Panc1 (cell line): ENCODE measurements around the gene SLC3A2. TPM values are rescaled to one million over a fixed set of nuclear protein-coding genes. Genes with fewer than 3 reads are reported as not detected.

Source experiments
- ATAC-seq: fragments of 200-7000 bp; cut with Tn5 transposase; 2 replicates; pipeline ENCODE4 v1.9.1; 2020; ENCODE audit warnings: mild to moderate bottlenecking, moderate library complexity
- BruUV-seq: library from RNA; stranded (reverse); fragments of 400-500 nt; replicated peaks from 2 replicates; lab custom pipeline; 2021; lab: Mats Ljungman, UMichigan
- CTCF ChIA-PET: fragments of 300-600 bp; sonication (Branson Sonifier 250); formaldehyde crosslinking; loops from one replicate; lab custom pipeline; 2022; ENCODE audit warnings: antibody characterized with exemption; lab: Charles Lee
- POLR2A ChIA-PET: fragments of 300-600 bp; sonication (Branson Sonifier 250); formaldehyde crosslinking; loops from one replicate; lab custom pipeline; 2022; ENCODE audit warnings: antibody characterized with exemption; lab: Charles Lee
- DNase-seq: peaks from one replicate; pipeline ENCODE4 v3.0.0-alpha.2; 2010; ENCODE audit warnings: low read depth, low spot score
- H3K27ac ChIP-seq: 2 replicates; pipeline ENCODE4 v1.5.1; 2011; ENCODE audit warnings: mild to moderate bottlenecking, low read length, inconsistent platforms
- H3K27me3 ChIP-seq: fragments of 200-500 bp; sonication (Bioruptor generic); 2 replicates; pipeline ENCODE4 v1.6.0; 2014; ENCODE audit warnings: low read length, inconsistent platforms; ENCODE audit not compliant: control insufficient read depth, insufficient read depth
- H3K36me3 ChIP-seq: fragments of 200-500 bp; sonication (Bioruptor generic); 2 replicates; pipeline ENCODE4 v1.5.1; 2014; ENCODE audit warnings: inconsistent platforms, mild to moderate bottlenecking, low read length, moderate library complexity; ENCODE audit not compliant: control insufficient read depth, insufficient read depth
- H3K4me1 ChIP-seq: 2 replicates; pipeline ENCODE4 v1.5.1; 2011; ENCODE audit warnings: inconsistent platforms, mild to moderate bottlenecking, low read length, moderate library complexity; ENCODE audit not compliant: control insufficient read depth, insufficient read depth
- H3K4me3 ChIP-seq, 2 experiments: 2 replicates each; pipeline ENCODE4 v1.5.1; 2011 to 2012; ENCODE audit warnings: low read depth in 2 of 2, low read length in 2 of 2, mild to moderate bottlenecking in 2 of 2, inconsistent platforms in 1 of 2, moderate library complexity in 1 of 2
- H3K9me3 ChIP-seq: fragments of 200-500 bp; sonication (Bioruptor generic); 2 replicates; pipeline ENCODE4 v1.5.1; 2014; ENCODE audit warnings: low read depth, mild to moderate bottlenecking, inconsistent platforms, low read length, moderate library complexity; ENCODE audit not compliant: control insufficient read depth, insufficient read depth
- POLR2AphosphoS5 ChIP-seq: IDR thresholded peaks from 2 replicates; pipeline ENCODE4 v1.6.1; 2012; ENCODE audit warnings: mild to moderate bottlenecking, low read depth, low read length, moderate library complexity
- SIN3A ChIP-seq: IDR thresholded peaks from 2 replicates; pipeline ENCODE4 v1.6.1; 2012; ENCODE audit warnings: low read depth, mild to moderate bottlenecking, low read length, moderate library complexity, borderline replicate concordance; ENCODE audit not compliant: insufficient read depth
- TCF7L2 ChIP-seq: IDR thresholded peaks from 2 replicates; pipeline ENCODE4 v1.6.1; 2011; ENCODE audit warnings: mild to moderate bottlenecking, low read depth, low read length, inconsistent platforms
- in situ Hi-C: cut with HindIII; loops from 2 replicates; pipeline ENCODE4 v1.10.0; 2016; ENCODE audit warnings: low sequenced_read_pairs, low pct_unique_long_range_greater_than_20kb
- intact Hi-C: fragments of 100-400 bp; cut with micrococcal nuclease; formaldehyde crosslinking; loops from one replicate; pipeline ENCODE4 v1.10.0; 2022; ENCODE audit not compliant: unreplicated experiment
- total RNA-seq: library from RNA; stranded (reverse); gene quantifications from one replicate; pipeline ENCODE4 v1.2.1, GENCODE V29; 2021; ENCODE audit not compliant: unreplicated experiment
- TF ChIP-seq, protein P1 (sequence below): fragments of 450-650 bp; IDR thresholded peaks from 2 replicates; pipeline ENCODE4 v1.5.1; 2017; ENCODE audit warnings: mild to moderate bottlenecking
- TF ChIP-seq, protein P2 (sequence below), 2 experiments: IDR thresholded peaks; 2 replicates each; pipeline ENCODE4 v1.6.1; 2011 to 2012; ENCODE audit warnings: low read depth in 2 of 2, control low read depth in 1 of 2, low read length in 1 of 2, mild to moderate bottlenecking in 1 of 2, moderate library complexity in 1 of 2; ENCODE audit not compliant: insufficient read depth in 1 of 2

SLC3A2 gene
- total RNA-seq, 1 experiment from 2014 or later, result 184 TPM

DNA sequence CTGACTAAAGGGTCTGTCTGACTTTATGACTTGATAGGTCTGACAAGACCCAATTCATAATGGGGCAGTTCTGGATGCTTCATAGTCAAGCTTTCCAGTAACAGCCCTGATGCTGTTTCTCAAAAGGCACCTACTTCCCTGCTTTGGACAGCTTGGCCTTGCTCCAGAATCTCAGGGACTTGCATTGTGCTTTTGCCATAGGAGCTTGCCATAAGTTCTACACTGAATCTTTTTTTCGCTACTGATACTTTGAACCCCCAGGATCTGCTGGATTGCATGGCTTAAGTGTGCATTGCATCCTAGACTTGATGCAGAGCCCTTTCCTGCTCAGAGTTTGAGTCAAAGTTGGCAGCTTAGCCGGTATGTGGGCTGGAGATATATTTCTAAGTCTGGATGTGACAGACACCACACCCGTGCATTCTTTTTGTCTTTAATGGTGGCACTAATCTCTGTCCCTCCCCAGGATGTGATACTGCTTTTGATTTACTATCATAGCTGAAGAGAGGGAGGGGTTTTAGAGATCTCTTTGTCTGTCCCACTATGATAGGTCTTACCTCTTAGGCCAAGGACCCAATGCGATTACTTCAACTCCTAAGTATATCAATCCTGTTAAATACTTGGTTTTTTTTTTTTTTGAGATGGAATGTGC lies 16.9 kb upstream of the SLC3A2 start:
- Histone ChIP-seq H3K9me3 (no peaks in the 10 kb centered on the region), H3K27me3 (no peaks in the 10 kb centered on the region), H3K4me3 (no peak overlapping the region), H3K27ac (no peak overlapping the region), H3K4me1 (peaks cover 4% of the 10 kb centered on the region; the same call in 1 of the 2 replicates), H3K36me3 (no peaks in the 10 kb centered on the region)
- TF ChIP-seq, protein P1, sequence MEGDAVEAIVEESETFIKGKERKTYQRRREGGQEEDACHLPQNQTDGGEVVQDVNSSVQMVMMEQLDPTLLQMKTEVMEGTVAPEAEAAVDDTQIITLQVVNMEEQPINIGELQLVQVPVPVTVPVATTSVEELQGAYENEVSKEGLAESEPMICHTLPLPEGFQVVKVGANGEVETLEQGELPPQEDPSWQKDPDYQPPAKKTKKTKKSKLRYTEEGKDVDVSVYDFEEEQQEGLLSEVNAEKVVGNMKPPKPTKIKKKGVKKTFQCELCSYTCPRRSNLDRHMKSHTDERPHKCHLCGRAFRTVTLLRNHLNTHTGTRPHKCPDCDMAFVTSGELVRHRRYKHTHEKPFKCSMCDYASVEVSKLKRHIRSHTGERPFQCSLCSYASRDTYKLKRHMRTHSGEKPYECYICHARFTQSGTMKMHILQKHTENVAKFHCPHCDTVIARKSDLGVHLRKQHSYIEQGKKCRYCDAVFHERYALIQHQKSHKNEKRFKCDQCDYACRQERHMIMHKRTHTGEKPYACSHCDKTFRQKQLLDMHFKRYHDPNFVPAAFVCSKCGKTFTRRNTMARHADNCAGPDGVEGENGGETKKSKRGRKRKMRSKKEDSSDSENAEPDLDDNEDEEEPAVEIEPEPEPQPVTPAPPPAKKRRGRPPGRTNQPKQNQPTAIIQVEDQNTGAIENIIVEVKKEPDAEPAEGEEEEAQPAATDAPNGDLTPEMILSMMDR, result no peak
- TF ChIP-seq POLR2AphosphoS5, result no peak
- no peak for TF ChIP-seq TCF7L2
- TF ChIP-seq, protein P2, sequence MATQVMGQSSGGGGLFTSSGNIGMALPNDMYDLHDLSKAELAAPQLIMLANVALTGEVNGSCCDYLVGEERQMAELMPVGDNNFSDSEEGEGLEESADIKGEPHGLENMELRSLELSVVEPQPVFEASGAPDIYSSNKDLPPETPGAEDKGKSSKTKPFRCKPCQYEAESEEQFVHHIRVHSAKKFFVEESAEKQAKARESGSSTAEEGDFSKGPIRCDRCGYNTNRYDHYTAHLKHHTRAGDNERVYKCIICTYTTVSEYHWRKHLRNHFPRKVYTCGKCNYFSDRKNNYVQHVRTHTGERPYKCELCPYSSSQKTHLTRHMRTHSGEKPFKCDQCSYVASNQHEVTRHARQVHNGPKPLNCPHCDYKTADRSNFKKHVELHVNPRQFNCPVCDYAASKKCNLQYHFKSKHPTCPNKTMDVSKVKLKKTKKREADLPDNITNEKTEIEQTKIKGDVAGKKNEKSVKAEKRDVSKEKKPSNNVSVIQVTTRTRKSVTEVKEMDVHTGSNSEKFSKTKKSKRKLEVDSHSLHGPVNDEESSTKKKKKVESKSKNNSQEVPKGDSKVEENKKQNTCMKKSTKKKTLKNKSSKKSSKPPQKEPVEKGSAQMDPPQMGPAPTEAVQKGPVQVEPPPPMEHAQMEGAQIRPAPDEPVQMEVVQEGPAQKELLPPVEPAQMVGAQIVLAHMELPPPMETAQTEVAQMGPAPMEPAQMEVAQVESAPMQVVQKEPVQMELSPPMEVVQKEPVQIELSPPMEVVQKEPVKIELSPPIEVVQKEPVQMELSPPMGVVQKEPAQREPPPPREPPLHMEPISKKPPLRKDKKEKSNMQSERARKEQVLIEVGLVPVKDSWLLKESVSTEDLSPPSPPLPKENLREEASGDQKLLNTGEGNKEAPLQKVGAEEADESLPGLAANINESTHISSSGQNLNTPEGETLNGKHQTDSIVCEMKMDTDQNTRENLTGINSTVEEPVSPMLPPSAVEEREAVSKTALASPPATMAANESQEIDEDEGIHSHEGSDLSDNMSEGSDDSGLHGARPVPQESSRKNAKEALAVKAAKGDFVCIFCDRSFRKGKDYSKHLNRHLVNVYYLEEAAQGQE (IDR thresholded peaks at IDR 0.05; ENCODE audit: insufficient read depth in 1 of 2, low read depth in 2 of 2, low read length in 1 of 2), result no peak
- TF ChIP-seq SIN3A, result no peak
- in situ Hi-C loops (no loop called here), intact Hi-C loops (loop anchor here (2.0 kb wide), 1 partner anchor 77 kb away; the partner anchor contains the start of gene TMEM179B)
- CTCF ChIA-PET, result interaction anchor here (0.6 kb wide), 2 partner anchors 10 to 13 kb away, joined by 4 read pairs; no protein-coding TSS in a partner anchor
- POLR2A ChIA-PET, result interaction anchor here (0.5 kb wide), 2 partner anchors 12 to 24 kb away, joined by 5 to 9 read pairs; no protein-coding TSS in a partner anchor
- no TSS peak for BruUV-seq
- no peak for DNase-seq
- no peak for ATAC-seq

DNA sequence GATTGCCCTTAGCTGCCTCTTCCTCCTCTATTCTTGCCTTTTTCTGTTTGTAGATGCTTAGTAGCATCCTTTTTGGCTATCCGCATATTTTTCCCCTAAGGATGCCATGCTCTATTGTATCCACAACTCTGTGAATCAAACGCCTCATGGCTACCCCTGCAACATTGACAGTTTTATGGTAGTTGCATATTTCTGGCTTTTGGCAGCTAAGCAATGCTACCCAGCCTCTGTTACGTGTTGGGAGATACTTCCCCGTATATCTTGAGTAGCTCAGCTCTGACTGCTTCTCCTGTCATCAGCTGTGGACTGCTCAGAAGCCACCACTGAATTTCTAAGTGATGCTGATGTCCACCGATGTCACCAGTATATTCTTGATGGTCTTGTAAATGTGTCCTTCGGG lies 15.1 kb upstream of the SLC3A2 start:
- Histone ChIP-seq H3K4me1 (peaks cover 4% of the 10 kb centered on the region; the same call in 1 of the 2 replicates), H3K27ac (no peak overlapping the region), H3K9me3 (no peaks in the 10 kb centered on the region), H3K36me3 (no peaks in the 10 kb centered on the region), H3K4me3 (no peak overlapping the region), H3K27me3 (no peaks in the 10 kb centered on the region)
- DNase-seq, result no peak
- ATAC-seq, result no peak
- ChIA-PET CTCF (interaction anchor here (0.6 to 0.7 kb wide), 5 partner anchors 14 to 185 kb away, joined by 3 to 8 read pairs (median 4); no protein-coding TSS in a partner anchor), POLR2A (interaction anchor here (0.6 to 0.8 kb wide), 4 partner anchors 9 to 944 kb away, joined by 6 to 8 read pairs (median 7); no protein-coding TSS in a partner anchor)
- in situ Hi-C loops (no loop called here), intact Hi-C loops (no loop called here)
- no TSS peak for BruUV-seq
- TF ChIP-seq TCF7L2 (no peak), POLR2AphosphoS5 (no peak), SIN3A (no peak)
- TF ChIP-seq, protein P1, result no peak
- TF ChIP-seq, protein P2 (IDR thresholded peaks at IDR 0.05; ENCODE audit: insufficient read depth in 1 of 2, low read depth in 2 of 2, low read length in 1 of 2), result no peak
